ENCODE data around the gene MYO1G.

- no peak for TF ChIP-seq CTCF (IDR thresholded peaks at IDR 0.05)
- no peak for TF ChIP-seq EZH2 (IDR thresholded peaks at IDR 0.05)
These were observed 868 bp downstream of the MYO1G start for GRCh38 chr7:44977959-44978335.

Measured in neural progenitor cell (in vitro differentiated cells).